Gastroesophageal sphincter (tissue), 3 donors: Measurements from ENCODE around the gene DOCK10.

Experiments
- CTCF ChIP-seq, 4 experiments: fragments of 200-600 bp in 2 of 4; fragments of 450-650 bp in 2 of 4; sonication (generic) in 1 of 4; IDR thresholded peaks; one replicate each; pipeline ENCODE4 v1.5.1; 2017 to 2019; ENCODE audit warnings: antibody characterized with exemption in 4 of 4, mild to moderate bottlenecking in 2 of 4, moderate library complexity in 2 of 4
- EP300 ChIP-seq: sonication (generic); formaldehyde crosslinking; IDR thresholded peaks from one replicate; pipeline ENCODE4 v1.6.1; 2017; ENCODE audit warnings: antibody characterized with exemption, mild to moderate bottlenecking
- POLR2A ChIP-seq, 2 donors: fragments of 450-650 bp; IDR thresholded peaks; one replicate each; pipeline ENCODE4 v1.6.1; 2017; ENCODE audit warnings: antibody characterized with exemption in 2 of 2, mild to moderate bottlenecking in 2 of 2, moderate library complexity in 1 of 2
- POLR2AphosphoS5 ChIP-seq: sonication (generic); formaldehyde crosslinking; IDR thresholded peaks from one replicate; pipeline ENCODE4 v1.6.1; 2017; ENCODE audit warnings: antibody characterized with exemption

GRCh38 chr2:225002656-225003045, 39.6 kb downstream of the DOCK10 start:
- TF ChIP-seq POLR2AphosphoS5 (no peak), CTCF (IDR thresholded peaks at IDR 0.05) (no peak), POLR2A (IDR thresholded peaks at IDR 0.05) (no peak), EP300 (no peak)
